GM19023 (cell line): ENCODE results near the gene KCNG4.

ENCODE experiments used
- ATAC-seq: cut with Tn5 transposase; IDR thresholded peaks from one replicate; pipeline ENCODE4 v1.9.1; 2021; ENCODE audit warnings: mild to moderate bottlenecking, moderate library complexity; ENCODE audit not compliant: unreplicated experiment

The KCNG4 gene

GRCh38 chr16:84239909-84240308 is at the start of gene KCNG4:
Gene KCNG4, minus strand, starts transcription at chr16:84240012. Its CDS starts 2,527 bp downstream, at chr16:84237485.
- no peak for ATAC-seq

GRCh38 chr16:84288902-84289301 is 49.1 kb upstream of the KCNG4 start:
- ATAC-seq: no peak

- no peak for ATAC-seq
These were observed 46.9 kb upstream of the KCNG4 start for GRCh38 chr16:84286578-84287240.

- no peak for ATAC-seq
These were observed 44.4 kb upstream of the KCNG4 start for GRCh38 chr16:84284154-84284722.

GRCh38 chr16:84283314-84284153 is 43.7 kb upstream of the KCNG4 start:
- no peak for ATAC-seq

GRCh38 chr16:84282533-84282932 is 42.7 kb upstream of the KCNG4 start:
- no peak for ATAC-seq

GRCh38 chr16:84281074-84281473 is 41.3 kb upstream of the KCNG4 start:
- no peak for ATAC-seq

GRCh38 chr16:84279881-84280280 is 40.1 kb upstream of the KCNG4 start:
- ATAC-seq: no peak

- no peak for ATAC-seq
These were observed 39.2 kb upstream of the KCNG4 start for GRCh38 chr16:84278968-84279367.

- ATAC-seq: no peak
These were observed 38.5 kb upstream of the KCNG4 start for GRCh38 chr16:84278333-84278732.

GRCh38 chr16:84277244-84277823 is 37.5 kb upstream of the KCNG4 start:
- ATAC-seq: no peak

GRCh38 chr16:84275585-84276151 is 35.9 kb upstream of the KCNG4 start:
- ATAC-seq: no peak

- ATAC-seq: no peak
These were observed 34.7 kb upstream of the KCNG4 start for GRCh38 chr16:84274515-84274914.

GRCh38 chr16:84272740-84273320 is 33.0 kb upstream of the KCNG4 start:
- ATAC-seq: no peak

GRCh38 chr16:84271866-84272265 is 32.1 kb upstream of the KCNG4 start:
- no peak for ATAC-seq

GRCh38 chr16:84271037-84271436 is 31.2 kb upstream of the KCNG4 start:
- no peak for ATAC-seq

- no peak for ATAC-seq
These were observed 30.7 kb upstream of the KCNG4 start for GRCh38 chr16:84270531-84270930.

- no peak for ATAC-seq
These were observed 30.3 kb upstream of the KCNG4 start for GRCh38 chr16:84270071-84270470.

- no peak for ATAC-seq
These were observed 28.7 kb upstream of the KCNG4 start for GRCh38 chr16:84268291-84269040.

GRCh38 chr16:84267380-84267779 is 27.6 kb upstream of the KCNG4 start:
- no peak for ATAC-seq
